H9 (cell line): ENCODE measurements around the gene PRDM11. TPM values are rescaled to one million over a fixed set of nuclear protein-coding genes. Genes with fewer than 3 reads are reported as not detected.

Source experiments
- DNase-seq: peaks from one replicate; pipeline ENCODE4 v3.0.0-alpha.2; 2017
- H2AFZ ChIP-seq: one replicate; pipeline ENCODE4 v1.6.1; 2013; ENCODE audit warnings: mild to moderate bottlenecking, low read length, control low read depth, moderate library complexity
- H2AK5ac ChIP-seq: 2 replicates; pipeline ENCODE4 v1.6.1; 2013; ENCODE audit warnings: low read length, control low read depth, mixed read lengths; ENCODE audit not compliant: insufficient read length
- H2BK120ac ChIP-seq: one replicate; pipeline ENCODE4 v1.6.1; 2013; ENCODE audit warnings: low read depth, mild to moderate bottlenecking, low read length, control low read depth, inconsistent platforms; ENCODE audit not compliant: poor library complexity, severe bottlenecking
- H2BK12ac ChIP-seq: 2 replicates; pipeline ENCODE4 v1.6.1; 2013; ENCODE audit warnings: low read length, control low read depth, mixed read lengths, low read depth; ENCODE audit not compliant: insufficient read length
- H2BK15ac ChIP-seq: 2 replicates; pipeline ENCODE4 v1.6.1; 2013; ENCODE audit warnings: low read depth, low read length, control low read depth
- H2BK20ac ChIP-seq: one replicate; pipeline ENCODE4 v1.6.1; 2013; ENCODE audit warnings: low read depth, mild to moderate bottlenecking, low read length, control low read depth, inconsistent platforms; ENCODE audit not compliant: poor library complexity, severe bottlenecking
- H2BK5ac ChIP-seq: 2 replicates; pipeline ENCODE4 v1.6.1; 2013; ENCODE audit warnings: low read length, control low read depth, mixed read lengths; ENCODE audit not compliant: insufficient read length
- H3K14ac ChIP-seq: 2 replicates; pipeline ENCODE4 v1.6.1; 2013; ENCODE audit warnings: low read length, control low read depth; ENCODE audit not compliant: insufficient read depth
- H3K18ac ChIP-seq: 2 replicates; pipeline ENCODE4 v1.6.1; 2013; ENCODE audit warnings: low read depth, mild to moderate bottlenecking, mixed read lengths, low read length, control low read depth; ENCODE audit not compliant: insufficient read length
- H3K23ac ChIP-seq: 2 replicates; pipeline ENCODE4 v1.6.1; 2013; ENCODE audit warnings: low read length, control low read depth, mixed read lengths, low read depth; ENCODE audit not compliant: insufficient read length
- H3K23me2 ChIP-seq: 2 replicates; pipeline ENCODE4 v1.6.1; 2013; ENCODE audit warnings: low read depth, mild to moderate bottlenecking, mixed read lengths, low read length, control low read depth; ENCODE audit not compliant: insufficient read length, poor library complexity, severe bottlenecking
- H3K27ac ChIP-seq: 2 replicates; pipeline ENCODE4 v1.5.1; 2013; ENCODE audit warnings: low read length, control low read depth, mixed read lengths, low read depth; ENCODE audit not compliant: insufficient read length
- H3K27me3 ChIP-seq: 2 replicates; pipeline ENCODE4 v1.6.1; 2013; ENCODE audit warnings: low read length, control low read depth, inconsistent platforms; ENCODE audit not compliant: insufficient read depth
- H3K4ac ChIP-seq: 2 replicates; pipeline ENCODE4 v1.6.1; 2013; ENCODE audit warnings: low read depth, mild to moderate bottlenecking, control low read depth, inconsistent platforms, low read length, moderate library complexity
- H3K4me1 ChIP-seq: 2 replicates; pipeline ENCODE4 v1.6.1; 2013; ENCODE audit warnings: low read length, control low read depth, inconsistent platforms; ENCODE audit not compliant: insufficient read depth
- H3K4me2 ChIP-seq: 2 replicates; pipeline ENCODE4 v1.6.1; 2013; ENCODE audit warnings: low read length, control low read depth, mixed read lengths; ENCODE audit not compliant: insufficient read length, insufficient read depth
- H3K56ac ChIP-seq: 2 replicates; pipeline ENCODE4 v1.6.1; 2013; ENCODE audit warnings: low read depth, mild to moderate bottlenecking, mixed read lengths, low read length, control low read depth; ENCODE audit not compliant: insufficient read length
- H3K79me1 ChIP-seq: 2 replicates; pipeline ENCODE4 v1.6.1; 2013; ENCODE audit warnings: low read depth, mild to moderate bottlenecking, moderate library complexity, low read length, control low read depth, inconsistent platforms; ENCODE audit not compliant: insufficient read depth, poor library complexity, severe bottlenecking
- H3K79me2 ChIP-seq: 2 replicates; pipeline ENCODE4 v1.6.1; 2013; ENCODE audit warnings: low read length, control low read depth, inconsistent platforms; ENCODE audit not compliant: insufficient read depth
- H3K9ac ChIP-seq: 2 replicates; pipeline ENCODE4 v1.6.1; 2013; ENCODE audit warnings: low read length, control low read depth, mixed read lengths; ENCODE audit not compliant: insufficient read length; ENCODE audit errors: extremely low read depth
- H3K9me3 ChIP-seq: one replicate; pipeline ENCODE4 v1.6.1; 2013; ENCODE audit warnings: low read depth, low read length, inconsistent platforms; ENCODE audit not compliant: control insufficient read depth
- H3T11ph ChIP-seq: one replicate; pipeline ENCODE4 v1.6.1; 2013; ENCODE audit warnings: mild to moderate bottlenecking, low read length, control low read depth, inconsistent platforms
- H4K20me1 ChIP-seq: one replicate; pipeline ENCODE4 v1.6.1; 2013; ENCODE audit not compliant: control insufficient read depth, insufficient read length, insufficient read depth
- H4K5ac ChIP-seq: 2 replicates; pipeline ENCODE4 v1.6.1; 2013; ENCODE audit warnings: low read depth, mild to moderate bottlenecking, mixed read lengths, low read length, control low read depth; ENCODE audit not compliant: insufficient read length
- H4K8ac ChIP-seq: replicated peaks from 2 replicates; pipeline ENCODE4 v1.6.1; 2013; ENCODE audit warnings: low read length, control low read depth, mixed read lengths, low read depth; ENCODE audit not compliant: insufficient read length
- H4K91ac ChIP-seq: 2 replicates; pipeline ENCODE4 v1.6.1; 2013; ENCODE audit warnings: low read depth, mild to moderate bottlenecking, moderate library complexity, mixed read lengths, low read length, control low read depth; ENCODE audit not compliant: insufficient read length
- H3K27ac Mint-ChIP-seq, 3 experiments: 2 replicates in 2 of 3; 3 replicates in 1 of 3; pipeline ENCODE4 v1.8.0; 2020 to 2021; ENCODE audit warnings: mixed read lengths in 3 of 3, mild to moderate bottlenecking in 1 of 3, moderate library complexity in 1 of 3
- H3K27me3 Mint-ChIP-seq: 2 replicates; pipeline ENCODE4 v1.8.0; 2021; ENCODE audit warnings: low read depth, mild to moderate bottlenecking, moderate library complexity, mixed read lengths
- H3K36me3 Mint-ChIP-seq, 3 experiments: 2 replicates in 2 of 3; 3 replicates in 1 of 3; pipeline ENCODE4 v1.8.0; 2020 to 2021; ENCODE audit warnings: low read depth in 3 of 3, mixed read lengths in 3 of 3; ENCODE audit not compliant: insufficient read depth in 1 of 3
- H3K4me1 Mint-ChIP-seq, 2 experiments: 2 replicates each; pipeline ENCODE4 v1.8.0; 2020; ENCODE audit warnings: mixed read lengths in 2 of 2
- H3K4me3 Mint-ChIP-seq, 2 experiments: 2 replicates in 1 of 2; 3 replicates in 1 of 2; pipeline ENCODE4 v1.8.0; 2020 to 2021; ENCODE audit warnings: mild to moderate bottlenecking in 2 of 2, mixed read lengths in 2 of 2, moderate library complexity in 1 of 2
- H3K9me3 Mint-ChIP-seq, 2 experiments: 2 replicates in 1 of 2; 3 replicates in 1 of 2; pipeline ENCODE4 v1.8.0; 2020; ENCODE audit warnings: mild to moderate bottlenecking in 2 of 2, mixed read lengths in 2 of 2, moderate library complexity in 1 of 2
- CTCF ChIP-seq: fragments of 200-600 bp; sonication (generic); conservative IDR thresholded peaks from 3 replicates; pipeline ENCODE4 v1.8.0; 2021; ENCODE audit warnings: antibody characterized with exemption, mild to moderate bottlenecking
- WGBS: extraction: QIAGEN DNeasy Blood & Tissue Kit; methylation state at CpG from one replicate; pipeline ENCODE4 v1.1.7; 2013; ENCODE audit warnings: missing lambda C conversion rate, low lambda C conversion rate, mixed read lengths; ENCODE audit not compliant: insufficient read length; ENCODE audit errors: extremely low coverage; 5-methylcytosine and 5-hydroxymethylcytosine counted together
- total RNA-seq: library from RNA; stranded (reverse); gene quantifications from 2 replicates; pipeline ENCODE4 v1.2.1, GENCODE V29; 2021

Gene PRDM11
- total RNA-seq, 1 experiment from 2014 or later, result 11.5 TPM

DNA sequence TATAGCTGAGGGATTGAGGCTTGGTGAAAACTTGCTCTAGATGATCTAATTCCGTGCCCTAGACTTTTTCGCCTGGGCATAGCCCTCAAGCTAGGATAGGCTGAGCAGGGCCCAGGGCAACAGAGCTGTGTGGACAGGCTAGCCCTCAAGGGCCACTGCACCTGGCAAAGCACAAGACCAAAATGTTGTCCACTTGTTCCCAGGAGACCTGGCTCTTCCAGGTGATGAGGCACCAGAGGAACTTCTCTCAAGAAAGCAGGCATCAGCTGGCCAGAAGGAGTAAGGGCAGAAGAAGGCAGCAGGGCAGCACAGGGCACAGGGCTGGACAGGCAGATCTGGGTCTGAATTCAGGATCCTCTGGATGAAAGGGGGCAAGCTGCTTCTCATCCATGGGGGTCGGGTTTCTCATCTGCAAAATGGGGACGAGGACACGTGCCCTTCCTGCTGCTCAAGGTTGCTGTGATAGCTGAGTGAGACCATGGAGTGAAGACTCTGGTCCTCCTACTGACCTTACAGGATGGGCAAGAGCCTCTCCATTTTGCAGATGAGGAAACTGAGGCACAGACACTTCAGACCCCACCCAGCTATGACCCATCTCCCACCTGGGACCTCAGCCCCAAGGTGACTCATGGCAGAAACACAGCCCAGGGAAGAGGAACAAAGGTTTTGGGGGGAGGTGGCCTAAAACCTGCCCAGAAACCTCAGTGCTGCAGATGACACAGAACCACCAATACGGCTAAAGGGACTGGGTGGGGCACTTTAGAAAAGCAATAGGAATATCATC lies 42.2 kb upstream of the PRDM11 start:
- Mint-ChIP-seq H3K9me3 (no peaks in the 10 kb centered on the region), H3K27ac (no peak overlapping the region; a peak in 1 of 7 replicates), H3K36me3 (no peaks in the 10 kb centered on the region), H3K27me3 (peaks cover 8% of the 10 kb centered on the region), H3K4me1 (peaks cover 12 to 26% of the 10 kb centered on the region in 2 experiments), H3K4me3 (no peak overlapping the region)
- no peak overlapping the region for H3K9ac ChIP-seq
- H4K20me1 ChIP-seq, result no peaks in the 10 kb centered on the region
- no peak overlapping the region for H2BK5ac ChIP-seq
- no peaks in the 10 kb centered on the region for H3K4me1 ChIP-seq
- no peak for DNase-seq
- no peak overlapping the region for H3K18ac ChIP-seq
- H3K56ac ChIP-seq, result no peak overlapping the region
- H3K79me2 ChIP-seq, result no peaks in the 10 kb centered on the region
- no peak overlapping the region; the same call in 1 of the 2 replicates for H3K14ac ChIP-seq
- TF ChIP-seq CTCF, result no peak
- no peak overlapping the region for H2BK15ac ChIP-seq
- no peak overlapping the region for H3K23ac ChIP-seq
- no peak overlapping the region for H2AK5ac ChIP-seq
- H3K23me2 ChIP-seq, result no peaks in the 10 kb centered on the region
- no peak overlapping the region for H2BK120ac ChIP-seq
- no peak overlapping the region for H4K8ac ChIP-seq
- no peaks in the 10 kb centered on the region for H3K9me3 ChIP-seq
- no CpG with 5 or more reads among the region's 6 CpGs for WGBS
- no peak overlapping the region for H3T11ph ChIP-seq
- H2BK12ac ChIP-seq, result no peak overlapping the region
- H4K5ac ChIP-seq, result no peak overlapping the region
- H3K27me3 ChIP-seq, result no peaks in the 10 kb centered on the region
- no peak overlapping the region for H2BK20ac ChIP-seq
- no peak overlapping the region for H3K4ac ChIP-seq
- H3K27ac ChIP-seq, result no peak overlapping the region
- H2AFZ ChIP-seq, result no peak overlapping the region
- no peaks in the 10 kb centered on the region for H3K79me1 ChIP-seq
- H3K4me2 ChIP-seq, result no peak overlapping the region
- H4K91ac ChIP-seq, result no peak overlapping the region
